Tibial nerve (tissue), 4 donors: ENCODE results near the gene NHSL1. TPM values are rescaled to one million over a fixed set of nuclear protein-coding genes. Genes with fewer than 3 reads are reported as not detected.

Experiments
- DNase-seq, 2 donors: peaks; one replicate each; pipeline ENCODE4 v3.0.0-alpha.2; 2019; ENCODE audit warnings: low spot score in 2 of 2
- H3K27ac ChIP-seq, 4 donors: fragments of 200-600 bp; sonication (generic) in 3 of 4; one replicate each; pipeline ENCODE4 v1.5.1; 2017 to 2019; ENCODE audit warnings: mild to moderate bottlenecking in 1 of 4
- H3K27me3 ChIP-seq, 2 donors: fragments of 200-600 bp; sonication (generic) in 1 of 2; one replicate each; pipeline versions ENCODE4 v1.5.1 to v1.6.0; 2017 to 2019
- H3K36me3 ChIP-seq, 3 donors: fragments of 200-600 bp; sonication (generic); one replicate each; pipeline ENCODE4 v1.5.1; 2018 to 2019
- H3K4me1 ChIP-seq, 4 donors: fragments of 200-600 bp; sonication (generic) in 3 of 4; one replicate each; pipeline ENCODE4 v1.5.1; 2017 to 2019
- H3K4me3 ChIP-seq, 4 donors: fragments of 200-600 bp; sonication (generic) in 3 of 4; one replicate each; pipeline ENCODE4 v1.5.1; 2017 to 2019; ENCODE audit warnings: mild to moderate bottlenecking in 1 of 4, moderate library complexity in 1 of 4
- H3K9me3 ChIP-seq, 4 donors: fragments of 200-600 bp; sonication (generic) in 3 of 4; one replicate each; pipeline ENCODE4 v1.5.1; 2017 to 2019
- EP300 ChIP-seq, 2 donors: sonication (generic); formaldehyde crosslinking; IDR thresholded peaks; one replicate each; pipeline ENCODE4 v1.6.1; 2017; ENCODE audit warnings: antibody characterized with exemption in 2 of 2, mild to moderate bottlenecking in 1 of 2
- POLR2A ChIP-seq, 2 donors: fragments of 450-650 bp; IDR thresholded peaks; one replicate each; pipeline ENCODE4 v1.6.1; 2017; ENCODE audit warnings: antibody characterized with exemption in 2 of 2, mild to moderate bottlenecking in 2 of 2, moderate library complexity in 2 of 2
- WGBS, 2 donors: methylation state at CpG; one replicate each; pipeline ENCODE4 v1.1.5; 2018; 5-methylcytosine and 5-hydroxymethylcytosine counted together
- total RNA-seq, 4 donors: library from RNA; depleted of rRNA; stranded (reverse); fragments of >200 nt; gene quantifications; one replicate each; pipeline ENCODE4 v1.1.0, GENCODE V29; 2016
- TF ChIP-seq, protein P1 (sequence below), 5 experiments: fragments of 200-600 bp in 3 of 5; fragments of 450-650 bp in 2 of 5; sonication (generic) in 3 of 5; IDR thresholded peaks; one replicate each; pipeline ENCODE4 v1.5.1; 2016 to 2019; ENCODE audit warnings: antibody characterized with exemption in 5 of 5, mild to moderate bottlenecking in 3 of 5, moderate library complexity in 2 of 5

Gene NHSL1
- total RNA-seq, 4 donors from 2014 or later, result 8.6 to 17.3 (median 12.6) TPM

- WGBS, 2 donors, result 43 to 49% methylated on average over 6 of the region's 6 CpGs
- Histone ChIP-seq H3K9me3 (no peaks in the 10 kb centered on the region), H3K27me3 (no peaks in the 10 kb centered on the region), H3K27ac (no peak overlapping the region), H3K36me3 (no peaks in the 10 kb centered on the region), H3K4me3 (no peak overlapping the region), H3K4me1 (no peaks in the 10 kb centered on the region)
- no peak for DNase-seq
- TF ChIP-seq POLR2A (IDR thresholded peaks at IDR 0.05), result no peak
- TF ChIP-seq, protein P1, sequence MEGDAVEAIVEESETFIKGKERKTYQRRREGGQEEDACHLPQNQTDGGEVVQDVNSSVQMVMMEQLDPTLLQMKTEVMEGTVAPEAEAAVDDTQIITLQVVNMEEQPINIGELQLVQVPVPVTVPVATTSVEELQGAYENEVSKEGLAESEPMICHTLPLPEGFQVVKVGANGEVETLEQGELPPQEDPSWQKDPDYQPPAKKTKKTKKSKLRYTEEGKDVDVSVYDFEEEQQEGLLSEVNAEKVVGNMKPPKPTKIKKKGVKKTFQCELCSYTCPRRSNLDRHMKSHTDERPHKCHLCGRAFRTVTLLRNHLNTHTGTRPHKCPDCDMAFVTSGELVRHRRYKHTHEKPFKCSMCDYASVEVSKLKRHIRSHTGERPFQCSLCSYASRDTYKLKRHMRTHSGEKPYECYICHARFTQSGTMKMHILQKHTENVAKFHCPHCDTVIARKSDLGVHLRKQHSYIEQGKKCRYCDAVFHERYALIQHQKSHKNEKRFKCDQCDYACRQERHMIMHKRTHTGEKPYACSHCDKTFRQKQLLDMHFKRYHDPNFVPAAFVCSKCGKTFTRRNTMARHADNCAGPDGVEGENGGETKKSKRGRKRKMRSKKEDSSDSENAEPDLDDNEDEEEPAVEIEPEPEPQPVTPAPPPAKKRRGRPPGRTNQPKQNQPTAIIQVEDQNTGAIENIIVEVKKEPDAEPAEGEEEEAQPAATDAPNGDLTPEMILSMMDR (IDR thresholded peaks at IDR 0.05), result peak in 2 of 5 experiments; percentile 26 to 28
Observed at GRCh38 chr6:138509371-138509770, 10.1 kb upstream of the NHSL1 start.

DNA sequence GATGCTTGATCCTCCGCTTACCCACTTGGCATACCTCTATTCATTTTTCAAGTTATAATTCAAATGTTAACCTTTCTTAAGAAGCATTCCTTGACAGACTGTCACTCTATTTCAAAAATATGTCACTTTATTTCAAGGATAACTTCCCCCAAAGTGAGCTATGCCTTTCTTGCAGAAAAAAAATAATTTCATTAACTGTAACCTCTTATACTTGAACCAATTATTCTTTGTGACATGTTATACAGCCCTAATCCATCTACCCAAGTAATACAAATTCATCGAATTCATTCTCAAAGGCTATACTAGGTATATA lies 9.3 kb upstream of the NHSL1 start:
- no peak overlapping the region for H3K4me3 ChIP-seq
- H3K4me1 ChIP-seq, result no peaks in the 10 kb centered on the region
- H3K27me3 ChIP-seq, result no peaks in the 10 kb centered on the region
- H3K36me3 ChIP-seq, result no peaks in the 10 kb centered on the region
- no peak for TF ChIP-seq EP300 (IDR thresholded peaks at IDR 0.05)
- TF ChIP-seq, protein P1 (IDR thresholded peaks at IDR 0.05), result no peak
- TF ChIP-seq POLR2A (IDR thresholded peaks at IDR 0.05), result no peak
- H3K9me3 ChIP-seq, result no peaks in the 10 kb centered on the region
- WGBS, 2 donors, result 94 to 96% methylated on average over 2 of the region's 2 CpGs
- DNase-seq, result no peak
- no peak overlapping the region for H3K27ac ChIP-seq

- Histone ChIP-seq H3K4me1 (no peaks in the 10 kb centered on the region), H3K4me3 (no peak overlapping the region), H3K36me3 (no peaks in the 10 kb centered on the region), H3K27ac (no peak overlapping the region), H3K27me3 (no peaks in the 10 kb centered on the region), H3K9me3 (no peaks in the 10 kb centered on the region)
- TF ChIP-seq EP300 (IDR thresholded peaks at IDR 0.05), result no peak
- TF ChIP-seq POLR2A (IDR thresholded peaks at IDR 0.05), result no peak
- no peak for DNase-seq
- 80 to 84% methylated on average over 7 of the region's 7 CpGs for WGBS, 2 donors
Observed at GRCh38 chr6:138507977-138508675, 8.8 kb upstream of the NHSL1 start.

GRCh38 chr6:138504764-138505689 lies 5.7 kb upstream of the NHSL1 start:
- no peak for DNase-seq
- TF ChIP-seq, protein P1 (IDR thresholded peaks at IDR 0.05), result no peak
- TF ChIP-seq POLR2A (IDR thresholded peaks at IDR 0.05) (no peak), EP300 (IDR thresholded peaks at IDR 0.05) (no peak)
- Histone ChIP-seq H3K9me3 (no peaks in the 10 kb centered on the region), H3K27me3 (no peaks in the 10 kb centered on the region), H3K4me3 (no peak overlapping the region), H3K27ac (no peak overlapping the region), H3K4me1 (peaks cover 0 to 4% (median 0%) of the 10 kb centered on the region in 4 donors), H3K36me3 (no peaks in the 10 kb centered on the region)
- WGBS, 2 donors, result 88 to 90% methylated on average over 14 of the region's 14 CpGs

DNA sequence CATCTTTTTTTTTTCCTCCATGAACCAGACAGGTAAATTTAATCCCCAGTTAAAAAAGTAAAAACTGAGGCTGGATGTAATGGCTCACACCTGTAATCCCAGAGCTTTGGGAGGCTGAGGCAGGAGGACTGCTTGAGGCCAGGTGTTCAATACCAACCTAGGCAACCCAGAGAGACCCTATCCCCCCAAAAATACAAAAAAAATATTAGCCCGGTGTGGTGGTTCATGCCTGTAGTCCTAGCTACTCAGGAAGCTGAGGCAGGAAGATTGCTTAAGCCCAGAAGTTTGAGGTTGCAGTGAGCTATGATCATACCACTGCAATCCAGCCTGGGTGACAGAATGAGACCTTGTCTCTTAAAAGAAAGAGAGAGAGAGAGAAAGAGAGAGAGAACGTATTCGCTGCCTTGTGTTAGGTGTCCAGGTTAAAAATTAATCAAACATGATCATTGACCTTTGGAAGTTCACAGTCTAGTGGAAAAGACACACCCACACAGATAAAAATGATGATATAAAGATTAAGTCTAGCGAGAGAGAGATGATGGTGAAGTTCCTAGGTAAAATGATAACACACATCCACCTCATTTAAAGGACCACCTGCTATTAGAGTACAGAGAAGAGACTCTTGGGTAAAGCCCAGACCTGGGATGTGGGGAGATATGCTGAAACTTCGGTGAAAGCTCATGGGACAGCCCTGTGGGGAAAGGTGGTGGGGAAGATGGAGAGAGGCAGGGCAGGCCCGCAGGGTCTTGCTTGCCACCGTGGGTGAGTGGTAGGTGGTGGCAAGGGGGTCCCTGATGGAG lies 4.8 kb upstream of the NHSL1 start:
- no peak for DNase-seq
- TF ChIP-seq, protein P1 (IDR thresholded peaks at IDR 0.05), result no peak
- TF ChIP-seq POLR2A (IDR thresholded peaks at IDR 0.05) (no peak), EP300 (IDR thresholded peaks at IDR 0.05) (no peak)
- Histone ChIP-seq H3K9me3 (no peaks in the 10 kb centered on the region), H3K36me3 (no peaks in the 10 kb centered on the region), H3K27me3 (no peaks in the 10 kb centered on the region), H3K4me3 (no peak overlapping the region), H3K27ac (no peak overlapping the region), H3K4me1 (peaks cover 0 to 11% (median 0%) of the 10 kb centered on the region in 4 donors)
- 86 to 93% methylated on average over 7 of the region's 7 CpGs for WGBS, 2 donors
